HEK293 (cell line): Measurements from ENCODE around the gene TMEM164.

Experiments
- BCL11A ChIP-seq: fragments of 450-650 bp; formaldehyde crosslinking; IDR thresholded peaks from 2 replicates; pipeline ENCODE4 v1.5.1; 2016; ENCODE audit warnings: low read depth, missing biosample characterization, missing genetic modification characterization
- BCL11B ChIP-seq: fragments of 450-650 bp; formaldehyde crosslinking; IDR thresholded peaks from 2 replicates; pipeline ENCODE4 v1.5.1; 2016; ENCODE audit warnings: low read depth, missing biosample characterization, missing genetic modification characterization
- ELK4 ChIP-seq: IDR thresholded peaks from 2 replicates; pipeline ENCODE4 v1.6.1; 2011; ENCODE audit warnings: mild to moderate bottlenecking, low read depth, low read length, borderline replicate concordance
- INSM2 ChIP-seq: fragments of 450-650 bp; formaldehyde crosslinking; IDR thresholded peaks from 2 replicates; pipeline ENCODE4 v1.5.1; 2016; ENCODE audit warnings: missing biosample characterization, missing genetic modification characterization
- PATZ1 ChIP-seq: fragments of 450-650 bp; formaldehyde crosslinking; IDR thresholded peaks from 2 replicates; pipeline ENCODE4 v1.5.1; 2016; ENCODE audit warnings: missing biosample characterization, missing genetic modification characterization
- PRDM1 ChIP-seq: fragments of 450-650 bp; formaldehyde crosslinking; IDR thresholded peaks from 2 replicates; pipeline ENCODE4; 2016; ENCODE audit warnings: missing biosample characterization, missing genetic modification characterization
- PRDM10 ChIP-seq: fragments of 450-650 bp; formaldehyde crosslinking; IDR thresholded peaks from 2 replicates; pipeline ENCODE4 v1.5.1; 2016; ENCODE audit warnings: missing biosample characterization, missing genetic modification characterization
- REST ChIP-seq: fragments of 450-650 bp; formaldehyde crosslinking; IDR thresholded peaks from 2 replicates; pipeline ENCODE4 v1.5.1; 2016; ENCODE audit warnings: missing biosample characterization, missing genetic modification characterization
- SP3 ChIP-seq: fragments of 450-650 bp; formaldehyde crosslinking; IDR thresholded peaks from 2 replicates; pipeline ENCODE4 v1.5.1; 2016; ENCODE audit warnings: missing biosample characterization, missing genetic modification characterization
- ZBTB26 ChIP-seq: fragments of 450-650 bp; formaldehyde crosslinking; optimal IDR thresholded peaks from 2 replicates; pipeline ENCODE3; 2016; ENCODE audit warnings: missing biosample characterization, mild to moderate bottlenecking, missing genetic modification characterization
- ZNF146 ChIP-seq: fragments of 450-650 bp; formaldehyde crosslinking; IDR thresholded peaks from 2 replicates; pipeline ENCODE4 v1.5.1; 2016; ENCODE audit warnings: missing biosample characterization, missing genetic modification characterization
- ZNF157 ChIP-seq: fragments of 450-650 bp; formaldehyde crosslinking; IDR thresholded peaks from 2 replicates; pipeline ENCODE4 v1.5.1; 2016; ENCODE audit warnings: missing biosample characterization, missing genetic modification characterization
- ZNF239 ChIP-seq: fragments of 450-650 bp; formaldehyde crosslinking; IDR thresholded peaks from 2 replicates; pipeline ENCODE4 v1.5.1; 2016; ENCODE audit warnings: missing biosample characterization, missing genetic modification characterization
- ZNF292 ChIP-seq: fragments of 450-650 bp; formaldehyde crosslinking; IDR thresholded peaks from 2 replicates; pipeline ENCODE4 v1.5.1; 2016; ENCODE audit warnings: low read depth, missing biosample characterization, missing genetic modification characterization, borderline replicate concordance
- ZNF335 ChIP-seq: fragments of 450-650 bp; formaldehyde crosslinking; conservative IDR thresholded peaks from 2 replicates; pipeline ENCODE4 v1.5.1; 2016; ENCODE audit warnings: missing biosample characterization, missing genetic modification characterization
- ZNF366 ChIP-seq: fragments of 450-650 bp; formaldehyde crosslinking; conservative IDR thresholded peaks from 2 replicates; pipeline ENCODE4 v1.5.1; 2016; ENCODE audit warnings: missing biosample characterization, missing genetic modification characterization
- ZNF37A ChIP-seq: fragments of 450-650 bp; IDR thresholded peaks from 2 replicates; pipeline ENCODE4 v1.5.1; 2018; ENCODE audit warnings: missing biosample characterization, missing genetic modification characterization
- ZNF510 ChIP-seq: fragments of 450-650 bp; formaldehyde crosslinking; IDR thresholded peaks from 2 replicates; pipeline ENCODE4 v1.5.1; 2018; ENCODE audit warnings: mild to moderate bottlenecking, missing genetic modification characterization, missing biosample characterization; ENCODE audit not compliant: insufficient replicate concordance
- ZNF692 ChIP-seq: fragments of 450-650 bp; formaldehyde crosslinking; IDR thresholded peaks from 2 replicates; pipeline ENCODE4 v1.5.1; 2016; ENCODE audit warnings: missing biosample characterization, missing genetic modification characterization
- ZNF777 ChIP-seq: fragments of 450-650 bp; formaldehyde crosslinking; IDR thresholded peaks from 2 replicates; pipeline ENCODE4 v1.5.1; 2017; ENCODE audit warnings: missing biosample characterization, missing genetic modification characterization, borderline replicate concordance
- ZNF830 ChIP-seq: fragments of 450-650 bp; IDR thresholded peaks from 2 replicates; pipeline ENCODE4 v1.5.0; 2018; ENCODE audit warnings: missing biosample characterization, missing genetic modification characterization, low read depth, mild to moderate bottlenecking, moderate library complexity

Gene TMEM164

GRCh38 chrX:110002300-110003166, at the start of gene TMEM164 (continued):
- TF ChIP-seq ZNF157 (no peak), REST (tag by site-specific recombination) (no peak), ELK4 (no peak), ZNF510 (tag by site-specific recombination) (no peak), ZNF692 (tag by site-specific recombination) (no peak), ZNF777 (tag by site-specific recombination) (peak; percentile 79), ZNF292 (tag by site-specific recombination) (no peak), ZBTB26 (peak; percentile 59), SP3 (tag by site-specific recombination) (peak; percentile 92), PRDM1 (no peak), ZNF37A (tag by site-specific recombination) (no peak), INSM2 (tag by site-specific recombination) (peak; percentile 51; the same call in 1 of the 2 replicates), ZNF830 (tag by site-specific recombination) (no peak), ZNF335 (tag by site-specific recombination) (peak; percentile 69), PATZ1 (tag by site-specific recombination) (peak; percentile 89), ZNF366 (peak; percentile 70), PRDM10 (tag by site-specific recombination) (peak; percentile 56; the same call in 1 of the 2 replicates), BCL11A (0 out of 2 replicates have a peak, but pooled peaks have one; percentile 58), ZNF239 (0 out of 2 replicates have a peak, but pooled peaks have one; percentile 30), ZNF146 (tag by site-specific recombination) (no peak), BCL11B (tag by site-specific recombination) (0 out of 2 replicates have a peak, but pooled peaks have one; percentile 54)
